ENCODE results near the gene TDRD3. TPM values are rescaled to one million over a fixed set of nuclear protein-coding genes. Genes with fewer than 3 reads are reported as not detected.

The TDRD3 gene
- total and polyA plus RNA-seq, 4 donors = 3.6 to 15.8 (median 6.2) TPM

- Histone ChIP-seq H3K4me3 (ENCODE audit: low read depth in 1 of 3, low read length in 3 of 3) (no peak overlapping the region), H3K9ac (ENCODE audit: low read depth in 1 of 2, low read length in 2 of 2) (no peak overlapping the region), H3K4me1 (ENCODE audit: control insufficient read depth in 4 of 4, insufficient read depth in 4 of 4, low read length in 3 of 4) (no peaks in the 10 kb centered on the region), H3K27ac (ENCODE audit: low read depth in 1 of 2, low read length in 2 of 2) (no peak overlapping the region), H3K27me3 (ENCODE audit: control insufficient read depth in 4 of 4, insufficient read depth in 4 of 4, low read length in 3 of 4) (peaks cover 0 to 3% (median 0%) of the 10 kb centered on the region in 4 donors), H3K36me3 (ENCODE audit: control insufficient read depth in 4 of 4, insufficient read depth in 3 of 4, low read depth in 1 of 4, low read length in 3 of 4) (no peaks in the 10 kb centered on the region), H3K9me3 (ENCODE audit: control insufficient read depth in 4 of 4, low read length in 3 of 4) (no peaks in the 10 kb centered on the region)
- DNase-seq (ENCODE audit: low spot score) = no peak
- WGBS = 91% methylated on average over 1 of the region's 1 CpG
- TF ChIP-seq ATF3 (IDR thresholded peaks at IDR 0.05) (no peak), RAD21 (IDR thresholded peaks at IDR 0.05) (no peak), GABPA (IDR thresholded peaks at IDR 0.05 in 1 of 2, conservative IDR thresholded peaks at IDR 0.05 in 1 of 2) (no peak), TAF1 (conservative IDR thresholded peaks at IDR 0.05) (no peak), NR2F2 (IDR thresholded peaks at IDR 0.05) (no peak), RXRA (IDR thresholded peaks at IDR 0.05) (no peak), SP1 (IDR thresholded peaks at IDR 0.05) (no peak), FOXA1 (IDR thresholded peaks at IDR 0.05) (no peak), EGR1 (IDR thresholded peaks at IDR 0.05; ENCODE audit: low read depth in 2 of 2) (no peak), HNF4A (conservative IDR thresholded peaks at IDR 0.05) (no peak)
- TF ChIP-seq, protein P1, sequence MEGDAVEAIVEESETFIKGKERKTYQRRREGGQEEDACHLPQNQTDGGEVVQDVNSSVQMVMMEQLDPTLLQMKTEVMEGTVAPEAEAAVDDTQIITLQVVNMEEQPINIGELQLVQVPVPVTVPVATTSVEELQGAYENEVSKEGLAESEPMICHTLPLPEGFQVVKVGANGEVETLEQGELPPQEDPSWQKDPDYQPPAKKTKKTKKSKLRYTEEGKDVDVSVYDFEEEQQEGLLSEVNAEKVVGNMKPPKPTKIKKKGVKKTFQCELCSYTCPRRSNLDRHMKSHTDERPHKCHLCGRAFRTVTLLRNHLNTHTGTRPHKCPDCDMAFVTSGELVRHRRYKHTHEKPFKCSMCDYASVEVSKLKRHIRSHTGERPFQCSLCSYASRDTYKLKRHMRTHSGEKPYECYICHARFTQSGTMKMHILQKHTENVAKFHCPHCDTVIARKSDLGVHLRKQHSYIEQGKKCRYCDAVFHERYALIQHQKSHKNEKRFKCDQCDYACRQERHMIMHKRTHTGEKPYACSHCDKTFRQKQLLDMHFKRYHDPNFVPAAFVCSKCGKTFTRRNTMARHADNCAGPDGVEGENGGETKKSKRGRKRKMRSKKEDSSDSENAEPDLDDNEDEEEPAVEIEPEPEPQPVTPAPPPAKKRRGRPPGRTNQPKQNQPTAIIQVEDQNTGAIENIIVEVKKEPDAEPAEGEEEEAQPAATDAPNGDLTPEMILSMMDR (IDR thresholded peaks at IDR 0.05; ENCODE audit: low read depth, low read length, missing input control) = no peak
- TF ChIP-seq, protein P2, sequence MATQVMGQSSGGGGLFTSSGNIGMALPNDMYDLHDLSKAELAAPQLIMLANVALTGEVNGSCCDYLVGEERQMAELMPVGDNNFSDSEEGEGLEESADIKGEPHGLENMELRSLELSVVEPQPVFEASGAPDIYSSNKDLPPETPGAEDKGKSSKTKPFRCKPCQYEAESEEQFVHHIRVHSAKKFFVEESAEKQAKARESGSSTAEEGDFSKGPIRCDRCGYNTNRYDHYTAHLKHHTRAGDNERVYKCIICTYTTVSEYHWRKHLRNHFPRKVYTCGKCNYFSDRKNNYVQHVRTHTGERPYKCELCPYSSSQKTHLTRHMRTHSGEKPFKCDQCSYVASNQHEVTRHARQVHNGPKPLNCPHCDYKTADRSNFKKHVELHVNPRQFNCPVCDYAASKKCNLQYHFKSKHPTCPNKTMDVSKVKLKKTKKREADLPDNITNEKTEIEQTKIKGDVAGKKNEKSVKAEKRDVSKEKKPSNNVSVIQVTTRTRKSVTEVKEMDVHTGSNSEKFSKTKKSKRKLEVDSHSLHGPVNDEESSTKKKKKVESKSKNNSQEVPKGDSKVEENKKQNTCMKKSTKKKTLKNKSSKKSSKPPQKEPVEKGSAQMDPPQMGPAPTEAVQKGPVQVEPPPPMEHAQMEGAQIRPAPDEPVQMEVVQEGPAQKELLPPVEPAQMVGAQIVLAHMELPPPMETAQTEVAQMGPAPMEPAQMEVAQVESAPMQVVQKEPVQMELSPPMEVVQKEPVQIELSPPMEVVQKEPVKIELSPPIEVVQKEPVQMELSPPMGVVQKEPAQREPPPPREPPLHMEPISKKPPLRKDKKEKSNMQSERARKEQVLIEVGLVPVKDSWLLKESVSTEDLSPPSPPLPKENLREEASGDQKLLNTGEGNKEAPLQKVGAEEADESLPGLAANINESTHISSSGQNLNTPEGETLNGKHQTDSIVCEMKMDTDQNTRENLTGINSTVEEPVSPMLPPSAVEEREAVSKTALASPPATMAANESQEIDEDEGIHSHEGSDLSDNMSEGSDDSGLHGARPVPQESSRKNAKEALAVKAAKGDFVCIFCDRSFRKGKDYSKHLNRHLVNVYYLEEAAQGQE (IDR thresholded peaks at IDR 0.05) = no peak
Observed at GRCh38 chr13:60613080-60613479, 216.1 kb downstream of the TDRD3 start.

DNA sequence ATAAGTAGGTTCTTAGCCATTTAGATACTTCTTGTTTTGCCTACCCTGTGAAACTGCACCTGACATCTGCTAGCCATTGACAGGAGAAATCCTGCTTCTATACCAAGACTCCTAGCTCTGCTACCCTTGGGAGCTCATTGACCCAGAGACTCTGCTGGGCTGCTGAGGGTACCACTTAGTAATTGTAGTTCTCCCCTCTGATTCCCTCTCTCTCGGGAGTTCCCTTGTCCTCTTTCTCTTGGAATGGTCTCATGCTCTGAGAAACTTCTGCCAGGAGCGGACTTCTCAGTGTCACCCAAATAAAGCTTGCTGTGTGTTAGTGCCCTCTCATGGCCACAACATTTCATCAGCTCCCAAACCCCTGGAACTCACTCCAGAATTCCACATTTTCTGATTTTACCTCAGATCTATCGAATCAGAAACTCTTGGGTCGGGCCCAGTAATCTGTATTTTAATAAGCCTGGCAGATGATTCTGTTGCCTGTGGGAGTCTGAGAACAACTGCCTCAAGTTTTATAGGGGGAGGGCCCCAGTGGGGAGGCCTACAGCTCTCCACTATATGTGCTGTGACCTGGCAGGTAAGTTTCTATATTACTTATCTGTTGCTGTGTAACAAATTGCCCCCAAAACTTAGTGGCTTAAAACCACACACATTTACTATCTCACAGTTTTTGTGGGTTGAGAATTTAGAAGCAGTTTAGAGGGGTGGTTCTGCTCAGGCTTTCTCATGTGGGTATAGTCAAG is 221.1 kb downstream of the TDRD3 start:
- WGBS = 70% methylated on average over 4 of the region's 4 CpGs
- TF ChIP-seq RAD21 (IDR thresholded peaks at IDR 0.05) = peak; percentile 43 to 72
- no peak for TF ChIP-seq EGR1 (IDR thresholded peaks at IDR 0.05; ENCODE audit: low read depth in 2 of 2)
- no peaks in the 10 kb centered on the region for H3K4me1 ChIP-seq (ENCODE audit: control insufficient read depth in 4 of 4, insufficient read depth in 4 of 4, low read length in 3 of 4)
- H3K9ac ChIP-seq (ENCODE audit: low read depth in 1 of 2, low read length in 2 of 2) = no peak overlapping the region
- no peaks in the 10 kb centered on the region for H3K9me3 ChIP-seq (ENCODE audit: control insufficient read depth in 4 of 4, low read length in 3 of 4)
- peaks cover 0 to 6% (median under 1%) of the 10 kb centered on the region in 4 donors for H3K27me3 ChIP-seq (ENCODE audit: control insufficient read depth in 4 of 4, insufficient read depth in 4 of 4, low read length in 3 of 4)
- no peak for DNase-seq (ENCODE audit: low spot score)
- H3K4me3 ChIP-seq (ENCODE audit: low read depth in 1 of 3, low read length in 3 of 3) = no peak overlapping the region
- H3K27ac ChIP-seq (ENCODE audit: low read depth in 1 of 2, low read length in 2 of 2) = no peak overlapping the region
- no peaks in the 10 kb centered on the region for H3K36me3 ChIP-seq (ENCODE audit: control insufficient read depth in 4 of 4, insufficient read depth in 3 of 4, low read depth in 1 of 4, low read length in 3 of 4)

Measured in liver (tissue), 9 donors.